ENCODE data around the gene MBLAC1.
"Not testable (repeated sequence)": the region's sequence is repeated elsewhere in the genome, so short reads cannot be mapped to it uniquely, and the experiment has no call there.

MBLAC1 gene

DNA sequence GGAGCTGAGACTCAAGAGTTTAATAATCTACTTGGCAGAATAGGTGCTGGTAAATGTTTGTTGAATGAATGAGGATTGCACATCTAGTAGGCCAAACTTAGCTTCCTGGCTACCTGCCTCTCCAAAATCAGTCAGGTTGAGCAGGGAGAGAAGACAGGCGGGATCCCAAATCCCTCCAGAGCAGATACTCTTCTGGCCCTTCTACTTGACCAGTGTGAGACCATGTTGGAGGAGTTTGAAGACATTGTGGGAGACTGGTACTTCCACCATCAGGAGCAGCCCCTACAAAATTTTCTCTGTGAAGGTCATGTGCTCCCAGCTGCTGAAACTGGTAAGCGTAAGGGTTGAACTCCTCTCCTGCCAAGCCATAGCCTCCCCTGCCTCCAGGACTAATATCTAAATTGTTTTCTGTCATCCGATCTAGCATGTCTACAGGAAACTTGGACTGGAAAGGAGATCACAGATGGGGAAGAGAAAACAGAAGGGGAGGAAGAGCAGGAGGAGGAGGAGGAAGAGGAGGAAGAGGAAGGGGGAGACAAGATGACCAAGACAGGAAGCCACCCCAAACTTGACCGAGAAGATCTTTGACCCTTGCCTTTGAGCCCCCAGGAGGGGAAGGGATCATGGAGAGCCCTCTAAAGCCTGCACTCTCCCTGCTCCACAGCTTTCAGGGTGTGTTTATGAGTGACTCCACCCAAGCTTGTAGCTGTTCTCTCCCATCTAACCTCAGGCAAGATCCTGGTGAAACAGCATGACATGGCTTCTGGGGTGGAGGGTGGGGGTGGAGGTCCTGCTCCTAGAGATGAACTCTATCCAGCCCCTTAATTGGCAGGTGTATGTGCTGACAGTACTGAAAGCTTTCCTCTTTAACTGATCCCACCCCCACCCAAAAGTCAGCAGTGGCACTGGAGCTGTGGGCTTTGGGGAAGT lies 2.2 kb upstream of the MBLAC1 start:
- DNase-seq, result no peak

DNA sequence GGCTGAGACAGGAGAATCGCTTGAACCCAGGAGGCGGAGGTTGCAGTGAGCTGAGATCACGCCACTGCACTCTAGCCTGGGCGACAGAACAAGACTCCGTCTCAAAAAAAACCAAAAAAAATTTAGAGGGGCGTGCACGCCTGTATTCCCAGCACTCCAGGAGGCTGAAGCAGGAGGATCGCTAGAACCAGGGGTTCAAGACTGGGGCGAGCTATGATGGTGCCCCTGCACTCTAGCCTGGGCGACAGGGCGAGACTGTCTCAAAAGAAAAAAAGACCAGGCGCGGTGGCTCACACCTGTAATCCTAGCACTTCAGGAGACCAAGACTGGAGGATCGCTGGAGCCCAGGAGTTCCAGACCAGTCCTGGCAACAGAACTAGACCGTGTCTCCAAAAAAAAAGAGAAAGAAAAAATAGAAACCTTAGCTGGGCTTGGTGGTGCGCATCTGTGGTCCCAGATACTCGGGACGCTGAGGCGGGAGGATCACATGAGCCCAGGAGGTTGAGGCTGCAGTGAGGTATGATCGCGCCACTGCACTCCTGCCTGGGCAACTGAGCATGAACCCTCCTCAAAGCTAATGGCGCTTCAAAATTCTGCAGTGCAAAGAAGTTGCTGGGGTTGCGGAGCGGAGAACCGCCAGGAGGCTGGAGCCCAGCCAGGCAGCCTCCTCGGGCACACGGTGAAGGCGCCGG lies 382 bp upstream of the MBLAC1 start:
- DNase-seq, result no peak

DNA sequence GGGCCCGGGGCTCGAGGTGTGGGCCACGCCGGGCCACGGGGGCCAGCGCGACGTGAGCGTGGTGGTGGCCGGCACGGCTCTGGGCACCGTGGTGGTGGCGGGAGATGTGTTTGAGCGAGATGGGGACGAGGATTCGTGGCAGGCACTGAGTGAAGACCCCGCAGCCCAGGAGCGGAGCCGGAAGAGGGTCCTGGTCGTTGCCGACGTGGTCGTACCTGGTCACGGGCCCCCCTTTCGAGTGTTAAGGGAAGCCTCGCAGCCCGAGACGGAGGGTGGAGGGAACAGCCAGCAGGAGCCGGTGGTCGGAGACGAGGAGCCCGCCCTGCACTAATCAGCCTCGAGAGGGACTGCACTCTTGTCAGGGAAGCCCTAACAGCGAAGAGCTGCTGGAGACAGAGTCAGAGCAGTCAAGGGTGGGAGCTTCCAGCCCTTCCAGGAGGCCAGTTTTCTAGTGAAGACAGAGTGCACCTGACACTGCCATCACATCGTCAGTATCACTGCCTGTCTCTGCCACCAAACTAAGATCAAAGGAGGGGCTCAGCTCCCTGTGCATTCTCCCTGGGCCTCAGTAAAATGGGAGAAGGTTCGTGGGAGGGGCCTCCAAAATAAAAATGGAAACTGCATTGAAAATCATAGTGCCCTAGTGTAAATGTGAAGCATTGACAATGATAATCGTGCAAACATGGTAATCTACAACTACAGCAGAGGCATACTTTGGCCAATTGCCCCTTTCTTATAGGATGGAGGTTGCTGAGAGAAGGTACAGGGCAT lies 1.3 kb downstream of the MBLAC1 start:
- peak; percentile 19 for DNase-seq

DNA sequence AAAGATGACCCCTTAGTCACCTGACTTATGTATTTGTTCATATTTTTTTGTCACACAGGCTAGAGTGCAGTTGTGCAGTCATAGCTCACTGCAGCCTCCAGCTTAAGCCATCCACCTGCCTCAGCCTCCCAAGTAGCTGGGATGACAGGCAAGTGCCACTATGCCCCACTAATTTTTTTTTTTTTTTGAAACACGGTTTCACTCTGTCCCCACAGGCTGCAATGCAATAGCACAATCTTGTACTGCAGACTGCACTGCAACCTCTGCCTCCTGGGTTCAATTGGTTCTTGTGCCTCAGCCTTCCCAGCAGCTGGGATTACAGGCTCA lies 1.8 kb downstream of the MBLAC1 start:
- no peak for DNase-seq

DNA sequence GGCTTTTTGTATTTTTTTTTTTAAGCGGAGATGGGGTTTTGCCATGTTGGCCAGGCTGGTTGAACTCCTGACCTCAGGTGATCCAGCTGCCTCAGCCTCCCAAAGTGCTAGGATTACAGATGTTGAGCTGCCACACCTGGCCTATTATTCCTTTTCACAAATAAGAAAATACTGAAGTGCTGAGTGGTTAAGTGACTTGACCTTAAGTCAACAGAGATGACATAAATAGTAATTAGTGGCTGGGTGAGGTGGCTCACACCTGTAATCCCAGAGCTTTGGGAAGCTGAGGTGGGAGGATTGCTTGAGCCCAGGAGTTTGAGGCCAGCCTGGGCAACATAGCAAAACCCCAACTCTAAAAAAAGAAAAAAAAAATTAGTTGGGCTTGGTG lies 3.4 kb downstream of the MBLAC1 start:
- DNase-seq, result not testable (repeated sequence)

DNA sequence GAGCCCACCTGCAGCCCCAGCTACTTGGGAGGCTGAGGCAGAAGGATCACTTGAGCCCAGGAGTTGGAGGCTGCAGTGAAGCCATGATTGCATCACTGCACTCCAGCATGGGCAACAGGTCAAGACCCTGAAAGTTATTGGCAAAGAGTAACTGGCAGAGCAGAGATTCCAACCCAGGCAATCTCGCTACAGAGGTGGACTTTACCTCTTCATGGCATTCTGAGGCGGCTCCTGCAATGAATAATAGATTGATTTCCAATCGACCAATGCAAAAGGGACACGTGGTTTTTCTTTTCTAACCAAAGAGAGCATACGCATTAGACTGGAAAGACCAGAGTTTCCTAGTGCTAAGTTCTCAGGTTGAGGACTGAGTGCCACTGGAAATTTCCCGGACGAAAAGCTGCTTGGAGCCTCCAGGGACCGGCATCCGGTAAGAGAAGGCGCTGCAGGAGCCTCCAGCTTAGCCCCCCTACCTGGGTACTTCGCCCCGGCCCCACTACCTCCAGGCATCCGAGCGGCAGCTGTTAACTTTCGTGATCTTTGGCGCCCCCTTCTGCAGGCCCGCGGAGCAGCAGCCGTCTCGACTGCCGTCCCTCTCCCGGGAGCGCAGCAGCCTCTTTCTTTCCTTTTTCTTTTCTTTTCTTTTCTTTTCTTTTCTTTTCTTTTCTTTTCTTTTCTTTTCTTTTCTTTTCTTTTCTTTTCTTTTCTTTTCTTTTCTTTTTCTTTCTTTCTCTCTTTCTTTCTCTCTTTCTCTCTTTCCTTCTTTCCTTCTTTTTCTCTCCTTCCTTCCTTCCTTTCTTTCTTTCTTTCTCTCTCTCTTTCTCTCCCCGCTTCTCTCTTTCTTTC lies 4.1 kb downstream of the MBLAC1 start:
- peak; percentile 88 for DNase-seq

DNA sequence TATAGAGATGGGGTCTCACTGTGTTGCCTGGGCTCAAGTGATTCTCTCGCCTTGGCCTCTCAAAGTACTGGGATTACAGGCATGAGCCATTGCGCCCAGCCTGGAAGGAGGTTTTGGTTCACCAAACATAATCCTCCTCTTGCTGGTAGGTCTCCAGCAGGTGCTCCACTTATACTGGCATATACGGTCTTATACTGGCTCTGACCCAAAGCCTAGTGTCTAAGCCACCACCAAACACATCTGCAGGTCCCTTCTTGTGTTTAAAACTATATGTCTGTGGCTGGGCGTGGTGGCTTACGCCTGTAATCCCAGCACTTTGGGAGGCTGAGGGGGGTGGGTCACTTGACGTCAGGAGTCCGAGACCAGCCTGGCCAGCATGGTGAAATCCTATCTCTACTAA lies 5.4 kb downstream of the MBLAC1 start:
- no peak for DNase-seq

DNA sequence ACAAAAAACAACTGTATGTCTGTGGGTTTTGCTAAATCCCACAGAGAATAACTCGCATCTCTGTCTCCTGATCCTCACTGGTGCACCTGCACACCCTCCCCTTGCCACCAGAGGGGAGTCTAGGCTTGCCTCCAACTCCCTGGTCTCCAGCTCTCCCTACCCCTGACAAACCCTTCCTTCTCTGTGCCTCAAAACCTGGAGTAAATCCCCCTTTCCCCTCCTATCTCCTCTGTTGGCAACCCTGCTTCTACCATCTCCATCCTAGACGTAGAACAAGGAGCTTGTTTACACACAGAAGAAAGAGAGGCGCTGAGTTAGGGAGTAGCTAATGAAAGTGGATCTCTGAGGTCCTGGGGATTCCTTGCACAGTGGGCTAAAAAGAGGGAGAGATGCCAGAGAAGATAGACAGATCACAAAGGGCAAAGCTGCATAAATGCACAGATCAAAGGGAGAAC lies 6.0 kb downstream of the MBLAC1 start:
- DNase-seq, result peak; percentile 59

DNA sequence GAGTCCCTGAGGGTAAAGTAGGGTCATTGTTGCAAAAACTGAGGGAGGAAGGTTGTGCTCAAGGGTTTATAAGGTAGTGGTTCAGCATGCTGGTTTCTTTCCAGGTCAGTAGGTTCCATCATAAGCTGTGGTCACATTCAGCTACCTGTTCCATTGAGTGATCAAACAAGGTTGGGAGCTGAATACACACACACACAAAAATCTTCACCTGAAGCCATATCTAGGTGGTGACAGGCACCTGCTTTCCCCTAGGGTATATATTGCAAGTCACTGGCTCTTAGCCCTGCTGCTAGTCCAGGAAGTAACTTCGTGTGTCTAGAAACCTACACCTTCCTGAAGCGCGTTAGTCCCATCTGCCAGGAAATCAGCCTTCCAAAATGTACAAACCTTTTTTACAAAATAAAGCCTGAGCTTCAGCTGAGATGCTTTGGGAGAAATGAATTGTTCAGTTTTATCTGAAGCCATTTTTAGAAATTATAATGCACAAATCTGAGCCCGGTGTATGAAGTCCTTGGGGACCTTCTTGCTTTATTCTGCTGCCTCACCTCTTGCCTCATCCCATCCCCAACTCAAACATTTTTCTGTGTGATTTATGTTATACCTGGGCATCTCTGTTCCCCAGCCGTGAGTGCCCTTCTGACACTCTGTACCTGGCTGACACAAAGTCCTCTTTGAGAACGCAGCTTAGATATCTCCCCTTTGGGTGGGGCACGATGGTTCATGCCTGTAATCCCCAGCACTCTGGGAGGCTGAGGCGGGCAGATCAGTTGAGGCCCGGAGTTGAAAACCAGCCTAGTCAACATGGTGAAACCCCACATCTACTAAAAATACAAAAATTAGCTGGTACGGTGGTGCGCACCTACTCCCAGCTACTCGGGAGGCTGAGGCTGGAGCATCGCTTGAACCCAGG lies 11.3 kb downstream of the MBLAC1 start:
- DNase-seq, result no peak

DNA sequence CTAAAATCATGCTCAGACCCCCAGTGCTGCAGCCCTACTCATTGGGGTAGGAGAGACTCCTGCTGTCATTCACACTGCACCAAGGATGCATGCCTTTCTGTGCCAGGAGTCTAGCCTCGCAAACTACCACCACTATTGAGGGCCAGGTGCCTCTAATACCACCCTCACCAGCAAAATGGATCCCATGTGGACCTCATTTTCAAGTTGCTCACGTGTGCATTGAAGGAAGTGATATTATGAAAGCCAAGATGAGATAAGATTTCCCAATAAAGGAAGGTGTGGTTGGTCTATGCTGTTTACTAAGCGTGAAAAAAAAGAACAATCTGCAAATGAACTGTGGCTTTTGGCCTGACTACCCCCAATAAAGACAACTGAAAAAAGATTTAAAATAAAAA lies 14.8 kb downstream of the MBLAC1 start:
- DNase-seq, result no peak

DNA sequence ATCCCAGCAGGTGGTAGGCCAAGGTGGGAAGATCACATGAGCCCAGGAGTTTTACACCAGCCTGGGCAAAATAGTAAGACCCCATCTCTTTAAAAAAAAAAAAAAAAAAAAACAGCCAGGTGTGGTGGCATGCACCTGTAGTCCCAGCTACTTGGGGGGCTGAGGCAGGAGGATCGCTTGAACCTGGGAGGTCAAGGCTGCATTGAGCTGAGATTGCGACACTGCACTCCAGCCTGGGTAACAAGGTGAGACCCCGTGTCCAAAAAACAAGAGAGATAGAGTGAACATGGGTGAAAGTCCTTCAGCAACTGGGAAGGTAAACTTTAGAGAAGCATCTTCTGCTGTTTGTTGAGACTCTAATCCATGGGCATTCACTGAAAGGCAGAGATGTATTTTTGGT lies 15.7 kb downstream of the MBLAC1 start:
- DNase-seq, result no peak

DNA sequence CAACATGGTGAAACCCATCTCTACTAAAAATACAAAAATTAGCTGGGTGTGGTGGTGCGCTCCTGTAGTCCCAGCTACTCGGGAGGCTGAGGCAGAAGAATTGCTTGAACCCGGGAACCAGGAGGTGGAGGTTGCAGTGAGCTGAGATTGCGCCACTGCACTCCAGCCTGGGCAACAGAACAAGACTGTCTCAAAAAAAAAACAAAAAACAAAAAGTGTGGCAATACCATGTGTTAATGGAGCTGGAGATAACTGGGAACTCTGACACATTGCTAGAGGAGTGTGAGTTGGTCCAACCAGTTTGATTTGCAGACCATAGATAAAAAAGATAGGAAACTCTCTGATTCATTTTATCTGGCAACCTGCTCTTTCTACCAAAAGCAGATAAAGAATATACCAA lies 19.6 kb downstream of the MBLAC1 start:
- DNase-seq, result not testable (repeated sequence)

DNA sequence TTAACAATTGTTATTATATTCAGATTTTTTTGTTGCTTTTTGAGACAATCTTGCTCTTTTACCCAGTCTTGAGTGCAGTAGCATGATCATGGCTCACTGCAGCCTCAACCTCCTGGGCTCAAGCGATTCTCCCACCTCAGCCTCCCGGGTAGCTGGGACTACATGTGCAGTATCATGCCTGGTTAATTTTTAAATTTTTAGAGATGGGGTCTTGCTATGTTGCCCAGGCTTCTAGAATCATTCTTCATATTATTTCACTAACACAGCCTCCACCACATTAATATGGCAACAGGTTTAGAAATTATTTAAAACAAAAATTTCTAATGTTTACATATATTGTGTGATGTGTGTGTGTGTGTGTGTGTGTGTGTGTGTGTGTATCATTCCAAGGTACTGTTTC lies 20.5 kb downstream of the MBLAC1 start:
- no peak for DNase-seq

DNA sequence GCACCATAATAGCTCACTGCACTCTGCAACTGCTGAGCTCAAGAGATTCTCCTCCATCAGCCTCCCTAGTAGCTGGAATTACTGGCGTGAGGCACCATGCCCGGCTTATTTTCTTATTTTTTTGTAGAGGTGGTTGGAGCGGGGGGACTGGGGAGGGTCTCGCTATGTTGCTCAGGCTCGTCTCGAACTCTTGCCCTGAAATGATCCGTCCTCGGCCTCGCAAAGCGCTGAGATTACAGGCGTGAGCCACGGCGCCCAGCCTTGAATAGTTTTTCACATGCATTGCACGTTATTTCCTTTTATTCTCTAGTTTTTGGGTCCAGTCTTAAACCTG lies 21.4 kb downstream of the MBLAC1 start:
- no peak for DNase-seq

DNA sequence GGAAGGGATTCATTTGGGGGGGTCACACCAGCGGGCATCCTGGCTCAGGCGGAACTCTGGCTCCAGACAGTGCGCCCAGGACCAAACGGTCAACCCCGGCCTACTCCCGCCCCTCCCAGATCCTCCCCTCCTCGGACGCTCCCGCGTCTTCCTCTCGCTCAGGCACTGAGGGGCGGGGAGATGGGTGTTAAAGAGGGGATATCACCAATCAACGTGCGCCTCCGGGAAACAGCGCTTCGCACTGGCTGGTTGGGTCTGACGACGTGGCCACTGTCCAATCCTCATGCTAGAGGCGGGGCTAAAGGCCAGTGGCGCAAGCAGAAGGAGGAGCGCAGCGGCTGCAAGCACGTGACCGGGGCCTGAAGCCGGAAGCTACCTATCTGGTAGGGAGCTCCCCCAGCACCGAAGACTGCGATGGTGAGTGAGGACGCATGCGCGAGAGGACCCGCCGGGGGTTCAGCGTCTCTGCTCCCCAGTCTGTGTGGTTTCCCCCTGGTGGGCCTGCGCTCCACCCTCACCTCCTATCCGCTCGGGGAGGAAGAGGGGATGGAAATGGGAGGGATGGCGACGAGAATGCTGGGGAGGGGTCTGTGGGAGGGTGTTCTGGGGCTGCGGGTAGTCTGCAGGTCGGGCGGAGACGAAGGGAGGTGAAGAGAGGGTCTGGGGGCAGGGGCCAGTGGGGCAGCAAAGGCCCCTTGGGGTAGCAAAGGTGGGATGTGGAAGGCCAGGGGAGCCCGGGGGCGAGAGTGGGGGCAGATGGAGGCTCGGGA lies 22.0 kb downstream of the MBLAC1 start, which contains the start of gene LAMTOR4:
Gene LAMTOR4, plus strand, starts transcription at position 360 of the 770 bp plus-strand sequence. Its CDS starts 55 bp downstream, at position 415.
- peak; percentile 98 for DNase-seq

DNA sequence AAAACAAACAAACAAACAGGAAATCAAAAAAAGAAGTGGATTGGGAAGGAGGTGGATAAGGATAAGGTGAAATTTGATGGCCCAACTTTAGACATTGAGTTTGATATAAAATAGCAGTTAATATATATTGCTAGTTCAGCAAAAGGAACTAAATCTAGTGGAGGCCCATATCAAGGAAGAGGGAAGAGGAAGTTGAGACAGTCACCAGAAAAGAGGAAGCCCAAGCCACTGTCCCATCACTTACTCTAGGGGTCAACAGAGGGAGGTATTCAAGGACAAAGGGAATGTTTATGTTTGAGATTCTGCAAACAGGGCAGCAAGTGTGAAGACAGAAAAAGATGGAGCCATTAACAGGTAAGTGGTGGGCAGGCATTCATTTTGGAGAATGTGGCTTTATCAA lies 25.6 kb downstream of the MBLAC1 start:
- DNase-seq, result no peak

DNA sequence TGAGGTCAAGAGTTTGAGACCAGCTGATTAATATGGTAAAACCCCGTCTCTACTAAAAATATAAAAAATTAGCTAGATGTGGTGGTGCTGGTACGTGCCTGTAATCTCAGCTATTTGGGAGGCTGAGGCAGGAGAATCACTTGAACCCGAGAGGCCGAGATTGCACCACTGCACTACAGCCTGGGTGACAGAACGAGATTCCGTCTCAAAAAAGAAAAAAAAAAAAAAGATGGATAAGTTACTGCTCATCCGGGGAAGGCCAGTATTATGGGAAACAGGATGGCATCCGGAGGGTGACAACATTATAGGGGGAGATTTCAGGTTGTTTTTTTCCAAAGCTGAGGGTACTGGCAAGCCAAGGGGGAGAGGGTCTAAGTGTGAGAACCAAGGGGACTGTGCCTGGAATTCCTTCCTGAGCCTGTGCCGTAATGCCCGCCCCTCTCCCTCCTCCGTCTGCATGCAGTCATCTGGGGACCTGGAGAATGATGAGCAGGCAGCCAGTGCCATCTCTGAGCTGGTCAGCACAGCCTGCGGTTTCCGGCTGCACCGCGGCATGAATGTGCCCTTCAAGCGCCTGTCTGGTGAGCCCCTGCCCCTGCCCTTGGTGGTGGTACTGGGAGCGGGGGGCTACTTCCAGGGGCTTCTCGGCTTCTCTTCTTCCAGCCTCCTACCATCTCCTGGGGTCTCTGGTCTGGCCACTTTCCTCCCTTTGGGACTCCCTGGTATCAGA lies 26.3 kb downstream of the MBLAC1 start:
- DNase-seq, result no peak

DNA sequence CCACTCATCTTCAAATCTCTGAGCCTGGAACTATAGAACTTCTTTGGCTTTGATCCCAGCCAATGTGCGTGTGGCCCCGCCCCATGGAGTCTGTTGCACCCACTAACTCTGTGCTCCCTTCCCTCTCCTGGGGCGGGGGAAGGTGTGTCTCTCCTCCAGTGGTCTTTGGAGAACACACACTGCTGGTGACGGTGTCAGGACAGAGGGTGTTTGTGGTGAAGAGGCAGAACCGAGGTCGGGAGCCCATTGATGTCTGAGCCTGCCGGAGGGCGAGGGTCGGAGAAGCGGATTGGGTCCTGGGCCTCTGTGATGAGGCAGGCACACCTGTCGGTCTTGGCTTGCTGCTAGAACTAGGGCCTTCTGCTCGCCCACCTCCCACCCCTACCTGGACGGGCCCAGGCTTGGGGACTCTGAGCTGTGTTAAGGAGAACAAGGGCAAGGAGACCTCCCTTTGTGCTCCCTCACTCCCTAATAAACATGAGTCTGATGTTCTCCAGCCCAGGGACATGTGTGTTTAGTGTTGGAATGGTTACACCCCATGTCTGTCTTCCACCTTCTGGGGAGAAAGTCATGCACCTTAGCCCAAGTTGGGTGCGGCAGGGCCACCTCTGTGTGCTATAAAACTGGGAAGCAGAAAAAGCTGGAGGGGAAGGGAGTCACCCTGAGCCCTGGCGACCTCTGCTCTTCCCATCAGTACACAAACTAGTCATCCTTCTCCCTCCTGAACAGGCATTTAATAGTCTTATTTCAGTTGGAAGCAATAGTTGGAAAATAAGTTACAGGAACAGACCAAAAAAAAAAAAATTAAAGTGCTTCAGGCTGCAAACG lies 27.2 kb downstream of the MBLAC1 start:
- DNase-seq, result no peak

Measured in activated gamma-delta T cell treated with Interleukin-2 at 50 U/mL for 16 hours (primary cell).